MM.1S (cell line): ENCODE data around the gene MEA1.

Source experiments
- EZH2 ChIP-seq: fragments of 300-600 bp; sonication (generic); optimal IDR thresholded peaks from 2 replicates; pipeline ENCODE3; 2017; ENCODE audit warnings: low read depth, mild to moderate bottlenecking, antibody characterized with exemption, low read length, mixed read lengths
- EZH2phosphoT487 ChIP-seq: fragments of 300-600 bp; sonication (generic); IDR thresholded peaks from 2 replicates; pipeline ENCODE4 v1.6.1; 2018; ENCODE audit warnings: antibody characterized with exemption, low read length
- TF ChIP-seq, protein P1 (sequence below): fragments of 300-600 bp; sonication (generic); IDR thresholded peaks from 2 replicates; pipeline ENCODE4 v1.5.1; 2016; ENCODE audit warnings: antibody characterized with exemption, low read length, mixed read lengths

DNA sequence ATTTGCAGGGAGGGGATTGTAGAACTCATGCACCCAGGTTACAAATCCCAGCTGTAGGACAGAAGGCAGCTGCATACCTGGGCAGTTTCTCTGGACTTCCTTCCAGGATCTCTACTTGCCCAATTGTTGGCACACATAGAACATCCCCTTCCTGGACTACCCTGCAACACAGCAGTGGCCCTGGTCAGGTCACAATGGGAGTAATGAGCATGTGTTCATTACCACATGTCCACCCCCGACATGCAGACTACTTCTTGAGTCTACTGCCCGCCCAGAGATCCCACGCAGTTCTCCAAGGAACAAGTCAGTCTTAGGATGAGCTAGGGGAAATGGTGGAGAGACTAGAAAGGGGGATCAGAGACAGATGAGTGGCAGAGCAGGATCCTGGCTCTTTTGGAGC lies 39.8 kb downstream of the MEA1 start:
- no peak for TF ChIP-seq EZH2
- TF ChIP-seq, protein P1, sequence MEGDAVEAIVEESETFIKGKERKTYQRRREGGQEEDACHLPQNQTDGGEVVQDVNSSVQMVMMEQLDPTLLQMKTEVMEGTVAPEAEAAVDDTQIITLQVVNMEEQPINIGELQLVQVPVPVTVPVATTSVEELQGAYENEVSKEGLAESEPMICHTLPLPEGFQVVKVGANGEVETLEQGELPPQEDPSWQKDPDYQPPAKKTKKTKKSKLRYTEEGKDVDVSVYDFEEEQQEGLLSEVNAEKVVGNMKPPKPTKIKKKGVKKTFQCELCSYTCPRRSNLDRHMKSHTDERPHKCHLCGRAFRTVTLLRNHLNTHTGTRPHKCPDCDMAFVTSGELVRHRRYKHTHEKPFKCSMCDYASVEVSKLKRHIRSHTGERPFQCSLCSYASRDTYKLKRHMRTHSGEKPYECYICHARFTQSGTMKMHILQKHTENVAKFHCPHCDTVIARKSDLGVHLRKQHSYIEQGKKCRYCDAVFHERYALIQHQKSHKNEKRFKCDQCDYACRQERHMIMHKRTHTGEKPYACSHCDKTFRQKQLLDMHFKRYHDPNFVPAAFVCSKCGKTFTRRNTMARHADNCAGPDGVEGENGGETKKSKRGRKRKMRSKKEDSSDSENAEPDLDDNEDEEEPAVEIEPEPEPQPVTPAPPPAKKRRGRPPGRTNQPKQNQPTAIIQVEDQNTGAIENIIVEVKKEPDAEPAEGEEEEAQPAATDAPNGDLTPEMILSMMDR, result no peak
- no peak for TF ChIP-seq EZH2phosphoT487
